Mesenteric fat pad (tissue), 1 donor: ENCODE results near the gene SMPD3. TPM values are rescaled to one million over a fixed set of nuclear protein-coding genes. Genes with fewer than 3 reads are reported as not detected.

Experiments used
- DNase-seq: peaks from one replicate; pipeline ENCODE4 v3.0.0-alpha.2; 2020; ENCODE audit warnings: low spot score
- total RNA-seq: library from RNA; stranded (reverse); fragmentation: NEBNext Ultra II Directional; extraction: Animal tissue kit (Norgen Biotek cat#: 25700); gene quantifications from one replicate; pipeline ENCODE4 v1.2.1, GENCODE V29; 2021
- donor health status: DM: yes; HTN: yes; CAD: no.

SMPD3 gene
- total RNA-seq, 1 donor from 2014 or later, result 0.58 TPM

- no peak for DNase-seq
These were observed 105.2 kb downstream of the SMPD3 start for GRCh38 chr16:68343137-68343536.

DNA sequence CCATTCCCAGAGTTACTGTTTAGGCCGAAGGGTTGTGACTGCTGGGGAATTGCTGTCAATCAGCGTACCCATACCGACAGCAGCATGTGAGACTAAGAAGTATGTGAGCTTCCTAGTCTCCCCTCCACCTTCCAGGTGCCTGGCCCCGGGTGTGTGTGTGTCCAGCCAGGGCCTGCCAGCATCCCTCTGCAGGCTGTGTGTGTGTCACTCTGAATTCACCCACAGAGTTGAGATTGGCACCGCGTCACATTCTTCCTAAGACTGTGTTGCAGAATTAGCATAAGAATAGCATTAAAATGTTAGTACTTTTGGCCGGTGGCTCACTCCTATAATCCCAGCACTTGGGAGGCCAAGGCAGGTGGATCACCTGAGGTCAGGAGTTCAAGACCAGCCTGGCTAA is 105.7 kb downstream of the SMPD3 start:
- no peak for DNase-seq

GRCh38 chr16:68339214-68339613 is 109.1 kb downstream of the SMPD3 start:
- no peak for DNase-seq

- no peak for DNase-seq
These were observed 109.8 kb downstream of the SMPD3 start for GRCh38 chr16:68338326-68339119.

DNA sequence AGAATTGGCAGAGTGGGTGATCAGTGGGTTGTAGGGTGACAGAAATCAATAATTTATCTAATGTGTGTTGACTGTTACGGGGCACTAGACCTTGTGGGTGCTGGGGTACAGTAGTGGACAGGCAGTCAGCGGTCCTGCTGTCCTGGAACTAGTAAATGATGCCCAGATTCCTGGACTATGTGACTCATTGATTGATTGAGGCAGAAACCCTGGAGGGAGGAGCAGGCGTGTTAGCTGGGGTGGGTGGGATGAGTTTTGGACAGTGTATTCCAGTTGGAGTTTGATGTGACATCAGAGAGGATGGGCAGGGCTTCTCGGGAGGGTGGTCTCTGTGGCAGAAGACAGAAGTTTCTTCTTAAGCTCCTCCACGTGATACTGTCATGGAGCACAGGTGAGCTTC is 113.1 kb downstream of the SMPD3 start:
- DNase-seq, result no peak

DNA sequence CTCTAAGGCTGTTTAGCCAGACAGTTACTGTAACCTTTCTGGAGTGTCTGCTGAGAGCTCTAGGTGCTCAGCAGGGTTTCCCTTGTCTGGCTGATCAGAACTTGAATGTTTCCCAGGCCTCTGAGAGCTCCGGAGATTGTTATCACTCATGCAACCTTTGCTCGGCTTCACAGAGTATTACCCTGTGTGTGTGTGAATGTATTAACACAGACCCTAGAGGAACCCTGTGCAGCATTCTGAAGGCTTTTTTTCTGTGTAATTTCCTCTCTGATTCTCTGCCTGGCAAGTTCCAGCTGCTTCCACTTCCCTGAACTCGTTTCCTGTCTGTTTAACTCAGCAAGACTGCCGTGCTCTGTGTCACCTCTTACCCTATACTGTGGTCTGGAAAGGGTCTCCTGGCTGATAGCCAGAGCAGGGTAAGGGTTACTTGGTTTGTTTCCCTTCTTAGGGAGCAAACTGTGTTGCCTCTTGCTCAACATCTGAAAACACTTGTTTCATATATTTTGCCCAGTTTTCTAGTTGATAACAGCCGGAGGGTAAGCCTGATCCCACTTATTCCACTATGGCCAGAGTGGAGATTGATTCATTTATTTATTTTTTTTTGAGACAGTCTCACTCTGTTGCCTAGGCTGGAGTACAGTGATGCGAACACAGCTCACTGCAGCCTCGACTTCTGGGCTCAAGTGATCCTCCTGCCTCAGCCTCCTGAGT is 115.7 kb downstream of the SMPD3 start:
- DNase-seq, result no peak

DNA sequence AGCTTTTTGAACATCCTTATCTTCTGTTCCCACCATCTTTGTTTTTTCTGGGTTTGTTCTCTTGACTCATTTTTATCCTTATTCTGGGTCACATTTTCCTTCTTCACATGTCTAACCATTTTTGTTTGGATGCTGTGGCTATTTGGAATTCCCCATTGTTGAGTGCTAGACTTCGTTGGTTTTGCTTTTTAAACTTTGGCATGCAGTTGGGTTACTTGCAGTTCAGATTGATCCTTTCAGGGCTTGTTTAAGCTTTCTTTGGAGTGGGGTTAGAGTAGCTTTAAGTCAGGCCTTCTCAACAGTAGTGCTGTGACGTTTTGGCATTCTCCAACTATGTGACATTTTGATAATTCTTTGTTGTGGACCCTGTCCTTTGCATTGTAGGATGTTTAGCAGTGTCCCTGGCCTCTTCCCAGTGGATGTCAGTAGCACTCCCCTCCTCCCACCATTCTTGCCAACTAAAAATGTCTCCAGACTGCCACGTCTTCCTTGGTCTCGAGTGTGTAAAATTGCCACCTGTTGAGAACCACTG is 116.4 kb downstream of the SMPD3 start:
- DNase-seq, result no peak

DNA sequence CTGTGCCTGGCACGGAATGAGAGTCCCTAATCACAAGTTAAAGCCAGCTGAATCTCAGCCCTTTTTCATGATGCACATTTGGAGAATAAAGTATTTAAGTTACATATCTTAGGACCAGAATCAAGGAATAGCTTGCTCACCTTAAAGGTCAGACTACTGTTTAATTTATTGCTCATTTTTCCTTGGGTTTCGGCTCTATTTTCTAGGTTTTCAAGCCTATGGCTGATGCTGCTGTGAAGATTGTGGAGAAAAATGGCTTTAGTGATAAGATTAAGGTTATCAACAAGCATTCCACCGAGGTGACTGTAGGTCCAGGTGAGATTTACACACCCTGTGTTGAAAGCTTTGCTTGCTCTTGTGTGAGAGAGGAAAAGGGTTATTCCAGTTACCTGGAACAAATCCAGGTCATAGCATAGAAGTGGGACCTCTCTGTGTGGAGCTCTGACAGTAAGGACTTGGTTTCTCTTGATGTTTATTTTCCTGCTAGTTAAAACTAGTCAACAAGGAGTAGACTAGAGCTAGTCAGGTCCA is 119.4 kb downstream of the SMPD3 start:
- no peak for DNase-seq

GRCh38 chr16:68328151-68328859 is 120.0 kb downstream of the SMPD3 start:
- no peak for DNase-seq

DNA sequence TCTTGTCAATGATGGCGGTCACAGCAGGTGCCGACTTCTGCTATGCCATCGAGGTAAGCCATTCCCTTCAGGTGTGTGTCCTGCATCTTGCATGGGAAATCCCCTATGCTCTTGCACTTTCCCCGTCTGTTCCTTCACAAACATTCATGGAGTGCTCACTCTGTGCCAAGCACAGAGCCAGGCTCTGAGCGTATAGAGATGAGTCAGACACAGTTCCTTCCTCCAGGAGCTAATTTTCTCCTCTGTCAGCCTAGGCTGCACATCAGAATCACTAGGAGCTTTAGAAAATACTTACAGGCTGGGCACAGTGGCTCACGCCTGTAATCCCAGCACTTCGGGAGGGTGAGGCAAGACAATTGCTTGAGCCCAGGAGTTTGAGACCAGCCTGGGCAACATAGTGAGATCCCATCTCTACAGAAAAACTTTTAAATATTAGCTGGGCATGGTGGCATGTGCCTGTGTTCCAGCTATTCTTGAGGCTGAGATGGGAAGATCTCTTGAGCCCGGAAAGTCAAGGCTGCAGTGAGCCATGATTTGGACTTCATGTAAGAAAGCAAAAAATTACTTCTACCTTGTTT is 123.4 kb downstream of the SMPD3 start:
- DNase-seq, result no peak

GRCh38 chr16:68324336-68324735 is 124.0 kb downstream of the SMPD3 start:
- no peak for DNase-seq

- no peak for DNase-seq
These were observed 129.0 kb downstream of the SMPD3 start for GRCh38 chr16:68319185-68319908.

GRCh38 chr16:68313116-68313515 is 135.2 kb downstream of the SMPD3 start:
- no peak for DNase-seq

GRCh38 chr16:68310774-68311511 is 137.4 kb downstream of the SMPD3 start, which contains the start of the genes PRMT7 and SLC7A6OS:
Gene PRMT7, plus strand, starts transcription at chr16:68311019. Its CDS starts 4,961 bp downstream, at chr16:68315980.
Gene SLC7A6OS, minus strand, starts transcription at chr16:68310946. Its CDS starts 20 bp downstream, at chr16:68310926.
- DNase-seq, result peak; percentile 93

DNA sequence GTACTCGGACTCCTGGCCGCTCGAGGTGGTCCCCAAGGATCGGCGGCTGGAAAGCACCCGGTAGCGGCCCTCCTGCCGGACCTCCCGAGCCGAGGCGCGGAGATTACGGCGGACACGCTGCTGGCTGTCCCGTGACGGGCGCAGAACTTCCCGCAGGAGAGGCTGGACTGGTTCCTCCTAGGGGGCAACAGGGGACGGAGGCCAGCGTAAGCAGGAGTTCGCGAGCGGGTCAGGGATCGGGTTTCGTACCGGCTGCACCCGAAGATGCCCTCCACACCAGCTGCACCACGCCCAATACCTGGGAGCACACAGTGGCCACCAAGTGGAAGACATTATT is 137.9 kb downstream of the SMPD3 start:
- DNase-seq, result no peak

- no peak for DNase-seq
These were observed 138.5 kb downstream of the SMPD3 start for GRCh38 chr16:68309799-68310198.
